ENCODE results near the gene ZFYVE27. TPM values are rescaled to one million over a fixed set of nuclear protein-coding genes. Genes with fewer than 3 reads are reported as not detected.

Gene ZFYVE27
- total RNA-seq, 1 experiment from 2014 or later, result 45.5 TPM

GRCh38 chr10:97788552-97789442, 51.9 kb downstream of the ZFYVE27 start:
- DNase-seq (ENCODE audit: low spot score), result peak; percentile 81

GRCh38 chr10:97789770-97790397, 53.0 kb downstream of the ZFYVE27 start:
- DNase-seq (ENCODE audit: low spot score), result no peak

DNA sequence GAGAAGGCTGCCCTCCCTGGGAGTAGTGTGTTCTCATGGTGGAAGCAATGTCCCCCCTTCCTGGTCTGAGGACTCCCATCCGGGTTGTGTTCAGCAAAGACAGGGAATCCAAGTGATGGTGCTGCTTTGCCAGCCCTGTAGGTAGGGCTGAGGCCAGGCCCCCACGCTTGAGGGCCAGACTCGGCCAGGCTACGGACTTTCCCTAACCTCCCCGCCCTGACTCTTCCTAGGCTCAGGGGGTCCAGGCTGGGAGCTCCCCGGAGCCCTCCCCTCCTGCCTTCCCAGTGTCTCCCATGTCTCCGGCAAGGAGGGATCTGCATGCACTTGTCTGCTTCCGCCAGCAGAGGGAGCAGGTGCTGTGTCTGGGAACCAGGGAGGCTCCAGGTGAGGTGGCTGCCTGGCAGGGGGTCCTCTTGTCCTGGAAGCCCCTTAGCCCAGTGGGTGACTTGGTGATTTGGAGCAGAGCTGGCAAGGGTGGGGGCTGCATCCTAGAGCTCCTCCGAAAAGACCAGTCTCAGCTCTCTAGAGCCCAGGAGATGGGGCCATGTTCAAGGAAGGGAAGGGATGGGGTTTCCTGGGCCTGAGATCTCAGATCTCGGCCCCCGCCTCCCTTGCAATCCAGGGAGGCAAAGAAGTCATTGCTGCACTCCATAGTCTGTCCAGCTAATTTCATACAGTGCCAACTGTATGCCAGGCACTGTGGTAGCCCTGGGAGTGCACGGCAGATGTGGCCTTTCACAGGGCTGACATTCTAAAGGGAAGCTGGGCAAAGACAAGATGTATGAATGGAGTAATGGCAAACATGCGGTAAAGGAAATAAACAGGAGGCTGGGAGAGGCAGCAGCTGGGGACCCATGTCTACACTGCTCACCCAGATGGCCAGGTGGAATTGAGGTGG, 55.1 kb downstream of the ZFYVE27 start:
- peak; percentile 71 for DNase-seq (ENCODE audit: low spot score)

- DNase-seq (ENCODE audit: low spot score), result no peak
Measured at GRCh38 chr10:97795886-97796285, 59.0 kb downstream of the ZFYVE27 start.

- no peak for DNase-seq (ENCODE audit: low spot score)
Measured at GRCh38 chr10:97796651-97797050, 59.7 kb downstream of the ZFYVE27 start.

- DNase-seq (ENCODE audit: low spot score), result no peak
Measured at GRCh38 chr10:97798958-97799610, 62.2 kb downstream of the ZFYVE27 start.

DNA sequence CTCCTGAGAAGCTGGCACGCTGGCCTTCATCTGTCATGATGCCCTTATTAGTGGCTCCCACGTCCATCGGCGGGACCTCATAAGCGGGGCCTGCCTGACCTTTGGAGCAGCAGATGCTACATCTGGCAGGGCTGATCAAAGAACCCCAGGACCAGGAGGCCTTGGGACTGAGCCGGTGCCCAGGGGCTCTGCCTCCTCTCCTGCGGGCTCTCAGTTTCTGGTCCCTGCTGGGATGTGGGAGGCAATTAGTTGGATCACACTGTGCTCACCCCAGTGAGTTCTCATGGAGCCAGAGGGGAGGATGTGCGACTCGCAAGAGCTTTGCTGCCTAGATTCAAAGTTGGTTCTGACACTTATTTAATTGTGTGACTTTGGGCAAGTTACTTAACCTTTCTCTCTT, 63.5 kb downstream of the ZFYVE27 start:
- DNase-seq (ENCODE audit: low spot score), result no peak

DNA sequence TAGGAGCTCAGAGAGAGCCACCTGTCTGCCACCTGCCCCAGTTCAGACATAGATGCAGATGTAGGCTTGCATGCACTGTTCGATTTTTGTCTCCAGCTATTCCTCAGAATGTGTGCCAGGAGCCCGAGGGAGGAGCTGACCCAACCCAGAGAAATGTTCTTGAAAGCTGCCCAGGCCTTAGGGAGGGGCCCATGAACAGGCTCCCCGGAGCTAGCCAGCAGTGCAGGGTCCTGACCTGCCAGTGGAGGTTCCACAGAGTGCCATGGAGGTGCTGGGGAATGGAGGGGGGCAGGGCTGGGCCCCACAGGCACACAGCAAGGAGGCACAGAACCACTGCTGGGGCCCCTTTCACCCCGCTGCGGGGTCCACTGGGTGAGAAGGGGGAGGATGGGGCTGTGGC, 64.5 kb downstream of the ZFYVE27 start:
- DNase-seq (ENCODE audit: low spot score), result no peak

GRCh38 chr10:97805096-97805884, 68.4 kb downstream of the ZFYVE27 start:
- DNase-seq (ENCODE audit: low spot score), result no peak

DNA sequence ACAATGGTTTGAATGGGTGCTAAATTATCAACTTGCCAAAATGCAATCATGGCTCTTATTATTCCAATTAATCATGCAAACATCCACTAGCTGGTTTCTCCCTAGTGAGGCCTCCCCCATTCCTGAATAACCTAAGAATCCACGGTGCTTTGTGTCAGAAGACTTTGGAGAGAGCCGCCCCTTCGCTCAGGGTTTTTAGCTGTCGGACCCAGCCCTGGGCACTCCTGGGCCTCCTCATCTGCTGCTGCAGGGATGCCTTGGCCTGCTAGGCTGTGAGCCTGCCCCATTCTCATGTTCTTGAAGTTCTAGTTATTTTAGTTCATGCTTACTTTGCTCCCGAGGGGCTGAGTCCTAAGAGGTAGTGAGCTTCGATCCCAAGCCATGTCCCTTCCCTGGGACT, 69.0 kb downstream of the ZFYVE27 start:
- no peak for DNase-seq (ENCODE audit: low spot score)

- no peak for DNase-seq (ENCODE audit: low spot score)
Measured at GRCh38 chr10:97810446-97810845, 73.5 kb downstream of the ZFYVE27 start.

Other genes starting within 250 kb of the ZFYVE27 start
- 78.7 and 103 TPM in 2 replicates for gene MMS19, start 238.7 kb upstream of the ZFYVE27 start, total RNA-seq (2014; rRNA removed; shearing (Covaris generic))
- 21.2 and 23.5 TPM in 2 replicates for gene UBTD1, start 238.2 kb upstream of the ZFYVE27 start, total RNA-seq (2014; rRNA removed; shearing (Covaris generic))
- 0.23 TPM in 1 of 2 replicates, not detected in the other for gene ANKRD2, start 164.3 kb upstream of the ZFYVE27 start, total RNA-seq (2014; rRNA removed; shearing (Covaris generic))
- gene HOGA1, start 152.7 kb upstream of the ZFYVE27 start, total RNA-seq (2014; rRNA removed; shearing (Covaris generic)), result 0.26 and 0.36 TPM in 2 replicates
- not detected in 2 replicates for gene C10orf62, start 147.4 kb upstream of the ZFYVE27 start, total RNA-seq (2014; rRNA removed; shearing (Covaris generic))
- 0.29 and 1.2 TPM in 2 replicates for gene MORN4, start 103.6 kb upstream of the ZFYVE27 start, total RNA-seq (2014; rRNA removed; shearing (Covaris generic))
- 10.4 and 11.2 TPM in 2 replicates for gene PI4K2A, start 96.5 kb upstream of the ZFYVE27 start, total RNA-seq (2014; rRNA removed; shearing (Covaris generic))
- 31.9 and 35.5 TPM in 2 replicates for gene AVPI1, start 49.9 kb upstream of the ZFYVE27 start, total RNA-seq (2014; rRNA removed; shearing (Covaris generic))
- 24.5 and 24.9 TPM in 2 replicates for gene MARVELD1, start 23.4 kb upstream of the ZFYVE27 start, total RNA-seq (2014; rRNA removed; shearing (Covaris generic))
- 0.21 TPM in 1 of 2 replicates, not detected in the other for gene SFRP5, start 34.9 kb downstream of the ZFYVE27 start, total RNA-seq (2014; rRNA removed; shearing (Covaris generic))
- gene GOLGA7B, start 112.7 kb downstream of the ZFYVE27 start, total RNA-seq (2014; rRNA removed; shearing (Covaris generic)), result 1.1 and 1.7 TPM in 2 replicates